GM18907 (cell line): ENCODE results near the gene GPR137C.
"Not testable (repeated sequence)": the region's sequence is repeated elsewhere in the genome, so short reads cannot be mapped to it uniquely, and the experiment has no call there.

Source experiments
- ATAC-seq: cut with Tn5 transposase; IDR thresholded peaks from one replicate; pipeline ENCODE4 v1.9.1; 2021; ENCODE audit warnings: mild to moderate bottlenecking, moderate library complexity; ENCODE audit not compliant: unreplicated experiment

The GPR137C gene

DNA sequence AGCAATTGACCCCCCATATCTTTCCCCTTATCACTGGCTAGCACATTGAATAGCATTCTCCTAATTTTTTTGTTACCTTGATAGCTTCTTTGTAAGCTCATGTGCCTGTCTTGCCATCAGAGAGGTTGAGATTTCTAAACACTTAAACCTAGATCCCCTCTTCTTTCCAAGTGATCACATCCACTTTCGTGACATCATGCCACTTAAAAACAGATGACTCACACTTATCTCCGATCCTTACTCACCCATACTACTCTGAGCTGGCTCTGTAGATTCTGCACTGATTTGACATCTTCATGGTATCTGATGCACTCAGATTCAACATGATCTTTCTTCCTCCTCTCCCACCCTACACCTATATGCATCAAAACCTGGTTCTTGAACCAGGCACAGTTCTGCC, 10.5 kb downstream of the GPR137C start:
- ATAC-seq, result no peak

DNA sequence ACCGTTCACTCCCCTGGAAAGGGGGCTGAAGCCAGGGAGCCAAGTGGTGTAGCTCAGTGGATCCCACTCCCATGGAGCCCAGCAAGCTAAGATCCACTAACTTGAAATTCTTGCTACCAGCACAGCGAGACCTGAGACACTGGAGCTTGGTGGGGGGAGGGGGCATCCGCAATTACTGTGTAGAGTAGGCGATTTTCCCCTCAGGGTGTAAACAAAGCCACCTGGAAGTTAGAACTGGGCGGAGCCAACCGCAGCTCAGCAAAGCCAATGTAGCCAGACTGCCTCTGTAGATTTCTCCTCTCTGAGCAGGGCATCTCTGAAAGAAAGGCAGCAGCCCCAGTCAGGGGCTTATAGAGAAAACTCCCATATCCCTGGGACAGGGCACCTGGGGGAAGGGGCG, 15.8 kb downstream of the GPR137C start:
- not testable (repeated sequence) for ATAC-seq

DNA sequence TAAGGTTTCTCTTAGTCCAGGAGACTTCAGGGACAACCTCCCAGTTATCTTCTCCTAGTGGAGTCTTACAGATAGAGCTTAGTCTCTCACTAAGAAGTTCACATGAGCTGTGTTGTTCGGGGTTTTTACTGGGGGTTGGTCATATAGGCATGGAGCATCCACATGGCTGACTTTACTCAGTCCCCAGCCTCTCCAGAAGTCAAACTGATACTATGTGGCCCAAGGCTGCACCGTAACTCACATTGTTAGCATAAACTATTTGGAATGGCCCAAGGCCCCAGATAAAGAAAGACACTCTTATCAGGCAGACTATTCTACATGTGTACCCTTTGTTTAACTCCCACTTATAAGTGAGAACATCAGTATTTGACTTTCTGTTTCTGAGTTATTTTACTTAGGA, 23.2 kb downstream of the GPR137C start:
- no peak for ATAC-seq

DNA sequence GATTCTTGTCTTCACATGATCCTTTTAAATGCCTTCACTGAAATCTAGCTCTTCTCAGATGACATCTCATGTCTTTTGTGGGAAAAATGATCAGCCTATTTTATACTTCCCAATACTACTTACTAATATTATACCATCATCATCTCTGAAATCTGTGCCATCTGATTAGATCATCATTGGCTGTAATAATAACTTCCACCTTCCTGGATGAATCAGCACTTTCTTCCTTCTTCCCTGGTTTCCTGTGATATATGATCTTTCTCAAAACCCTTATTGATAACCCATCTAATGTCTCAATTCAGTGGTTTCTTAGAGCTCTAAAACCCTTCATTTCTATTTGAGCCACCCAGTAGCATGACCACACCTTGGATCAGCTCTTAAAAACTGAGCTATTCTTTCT, 30.9 kb downstream of the GPR137C start:
- ATAC-seq, result no peak

DNA sequence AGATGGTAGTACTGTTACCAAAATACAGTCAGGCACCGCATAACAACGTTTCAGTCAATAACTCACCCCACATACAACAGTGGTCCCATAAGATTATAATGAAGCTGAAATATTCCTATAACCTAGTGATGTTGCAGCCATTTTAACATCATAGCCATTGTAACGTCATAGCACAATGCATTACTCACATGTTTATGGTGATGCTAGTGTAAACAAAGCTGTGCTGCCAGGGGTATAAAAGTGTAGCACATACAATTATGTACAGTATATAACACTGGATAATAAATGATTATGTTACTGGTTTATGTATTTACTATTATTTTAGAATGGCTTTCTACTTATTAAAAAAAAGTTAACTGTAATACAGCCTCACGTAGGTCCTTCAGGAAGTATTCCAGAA, 37.0 kb downstream of the GPR137C start:
- ATAC-seq, result no peak

DNA sequence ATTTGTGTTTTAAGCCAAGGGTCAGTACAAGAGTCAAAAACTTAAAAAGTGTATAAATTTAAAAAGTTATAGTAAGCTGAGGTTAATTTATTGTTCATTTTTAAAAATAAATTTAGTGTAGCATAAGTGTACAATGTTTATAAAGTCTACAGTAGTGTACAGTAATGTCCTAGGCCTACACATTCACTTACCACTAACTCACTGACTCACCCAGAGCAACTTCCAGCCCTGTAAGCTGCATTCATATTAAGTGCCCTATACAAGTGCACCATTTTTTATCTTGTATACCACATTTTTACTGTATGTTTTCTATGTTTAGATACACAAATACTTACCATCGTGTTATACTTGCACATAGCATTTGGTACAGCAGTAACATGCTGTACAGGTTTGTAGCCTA, 37.7 kb downstream of the GPR137C start:
- no peak for ATAC-seq

DNA sequence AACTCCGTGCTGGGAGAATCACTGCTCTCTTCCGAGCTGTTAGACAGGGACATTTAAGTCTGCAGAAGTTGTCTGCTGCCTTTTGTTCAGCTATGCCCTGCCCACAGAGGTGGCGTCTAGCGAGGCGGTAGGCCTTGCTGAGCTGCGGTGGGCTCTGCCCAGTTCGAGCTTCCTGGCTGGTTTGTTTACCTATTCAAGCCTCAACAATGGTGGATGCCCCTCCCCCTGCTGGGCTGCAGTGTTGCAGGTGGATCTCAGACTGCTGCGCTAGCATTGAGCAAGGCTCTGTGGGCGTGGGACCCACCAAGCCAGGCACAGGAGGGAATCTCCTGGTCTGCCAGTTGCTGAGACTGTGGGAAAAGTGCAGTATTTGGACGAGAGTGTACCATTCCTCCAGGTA, 43.7 kb downstream of the GPR137C start:
- no peak for ATAC-seq

DNA sequence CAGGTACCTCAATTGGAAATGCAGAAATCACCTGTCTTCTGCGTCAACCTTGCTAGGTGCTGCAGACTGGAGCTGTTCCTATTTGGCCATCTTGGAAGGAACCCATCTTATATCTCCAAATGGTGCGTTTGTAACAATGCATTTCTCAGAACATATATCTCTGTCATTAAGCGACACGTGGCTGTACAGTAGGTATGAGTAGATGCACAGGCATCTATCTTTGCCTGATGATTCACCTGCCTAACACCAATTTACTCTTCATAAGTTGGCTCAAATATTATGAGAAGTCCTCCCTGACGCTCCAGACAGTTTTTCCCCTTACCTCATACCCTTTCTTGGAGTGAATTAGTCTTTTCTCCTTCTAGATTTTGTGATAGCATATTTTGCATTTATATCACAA, 44.2 kb downstream of the GPR137C start:
- no peak for ATAC-seq

DNA sequence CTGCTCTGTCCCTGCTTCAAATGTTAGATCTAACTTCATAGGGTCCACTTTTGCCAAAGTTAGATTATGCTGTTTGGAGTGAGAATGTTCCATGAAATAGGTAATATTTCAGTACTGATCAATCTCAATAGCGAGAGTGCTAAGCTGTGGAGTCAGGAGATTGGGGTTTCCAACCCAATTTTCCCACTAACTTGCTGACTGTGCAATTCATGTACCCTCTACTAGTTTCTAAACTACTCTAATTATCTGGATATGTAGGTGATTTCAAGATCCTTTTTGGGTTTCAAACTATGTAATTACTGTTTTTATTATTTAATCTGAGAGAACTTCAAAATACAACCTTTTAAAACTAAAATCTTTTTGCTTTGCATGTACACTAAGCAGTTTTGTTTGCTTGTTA, 45.9 kb downstream of the GPR137C start:
- ATAC-seq, result no peak

DNA sequence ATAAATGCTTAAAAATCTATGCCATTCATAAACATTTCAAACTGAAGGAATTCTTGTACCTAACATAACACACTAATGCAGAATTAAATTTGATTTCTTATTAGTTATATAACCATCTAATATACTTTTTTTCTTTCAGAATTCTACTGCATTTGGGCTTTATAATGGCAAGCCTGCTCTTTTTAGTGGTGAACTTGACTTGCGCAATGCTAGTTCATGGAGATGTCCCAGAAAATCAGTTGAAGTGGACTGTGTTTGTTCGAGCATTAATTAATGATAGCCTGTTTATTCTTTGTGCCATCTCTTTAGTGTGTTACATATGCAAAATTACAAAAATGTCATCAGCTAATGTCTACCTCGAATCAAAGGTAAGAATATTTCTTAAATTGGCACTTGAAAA, 47.3 kb downstream of the GPR137C start:
- ATAC-seq, result no peak

DNA sequence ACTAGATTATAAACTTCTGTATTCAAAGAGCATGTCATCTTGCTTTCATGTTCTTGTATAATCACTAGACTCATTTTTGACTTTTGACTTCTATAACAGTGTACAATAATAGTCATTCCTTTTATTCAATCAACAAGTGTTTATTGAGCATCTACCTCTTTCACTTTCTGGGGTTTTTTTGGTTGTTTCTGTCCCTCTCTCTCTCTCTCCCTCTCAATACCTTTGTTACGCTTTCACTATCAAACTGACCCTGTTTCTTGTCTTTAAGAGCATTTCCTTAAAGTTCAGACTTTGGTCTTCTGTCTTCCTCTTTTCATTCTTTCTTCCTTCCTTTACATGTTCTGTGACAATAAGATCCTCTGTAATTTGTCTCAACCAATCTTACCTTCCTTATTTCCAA, 49.5 kb downstream of the GPR137C start:
- ATAC-seq, result no peak

DNA sequence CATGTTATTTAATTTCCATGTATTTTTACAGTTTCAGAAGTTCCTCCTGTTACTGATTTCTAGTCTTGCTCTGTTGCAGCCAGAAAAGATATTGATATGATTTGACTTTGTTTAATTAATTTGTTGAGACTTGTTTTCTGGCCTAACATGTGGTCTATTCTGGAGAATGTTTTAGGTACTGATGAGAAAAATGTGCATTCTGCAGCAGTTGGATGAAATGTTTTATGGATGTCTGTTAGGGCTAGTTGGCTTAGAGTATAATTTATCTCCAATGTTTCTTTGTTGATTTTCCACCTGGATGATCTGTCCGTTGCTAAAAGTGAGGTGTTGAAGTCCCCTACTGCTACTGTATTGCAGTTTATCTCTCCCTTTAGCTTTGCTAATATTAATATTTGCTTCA, 54.4 kb downstream of the GPR137C start:
- no peak for ATAC-seq

DNA sequence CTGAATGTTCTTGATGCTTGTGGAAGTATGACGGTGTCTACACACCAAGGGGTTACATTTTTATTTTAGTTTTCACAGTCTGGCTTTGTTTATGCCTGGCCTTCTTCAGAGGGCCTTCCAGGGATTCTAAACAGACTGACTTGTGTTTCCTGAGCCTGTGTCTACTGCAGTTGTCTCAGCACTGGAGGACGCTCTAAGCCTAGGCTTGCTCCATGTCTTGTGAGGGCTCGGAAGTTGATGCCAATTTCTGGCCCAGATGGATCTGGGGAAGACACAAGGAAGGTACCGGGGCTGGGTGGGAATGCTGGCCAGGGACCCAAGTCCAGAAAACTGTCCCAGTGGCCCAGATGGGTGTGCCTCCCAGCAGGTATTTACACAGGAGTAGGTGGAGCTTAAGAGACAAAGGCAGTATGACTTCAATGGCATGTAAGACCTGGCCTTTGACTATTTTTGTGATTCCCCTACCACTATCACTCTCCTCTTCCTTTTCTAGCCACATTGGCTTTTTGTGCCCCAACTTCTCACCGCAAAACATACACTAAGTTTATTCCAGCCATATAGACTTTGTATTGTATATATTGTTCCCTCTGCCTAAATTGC, 56.9 kb downstream of the GPR137C start:
- no peak for ATAC-seq

DNA sequence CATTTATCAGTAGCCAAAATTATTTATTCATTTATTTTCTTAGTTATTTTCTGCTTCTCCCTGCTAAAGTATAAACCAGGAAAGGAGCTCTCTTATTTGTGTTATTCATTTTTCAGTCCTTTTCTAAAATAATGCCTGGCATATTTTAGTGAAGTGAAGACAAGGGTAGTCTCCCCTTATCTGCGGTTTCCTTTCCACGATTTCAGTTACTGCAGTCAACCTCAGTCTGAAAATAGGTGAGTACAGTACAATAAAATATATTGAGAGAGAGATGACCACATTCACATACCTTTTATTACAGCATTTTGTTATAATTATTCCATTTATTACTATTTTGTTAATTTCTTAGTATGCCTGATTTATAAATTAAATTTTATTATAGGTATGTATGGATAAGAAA, 57.6 kb downstream of the GPR137C start:
- ATAC-seq, result no peak

DNA sequence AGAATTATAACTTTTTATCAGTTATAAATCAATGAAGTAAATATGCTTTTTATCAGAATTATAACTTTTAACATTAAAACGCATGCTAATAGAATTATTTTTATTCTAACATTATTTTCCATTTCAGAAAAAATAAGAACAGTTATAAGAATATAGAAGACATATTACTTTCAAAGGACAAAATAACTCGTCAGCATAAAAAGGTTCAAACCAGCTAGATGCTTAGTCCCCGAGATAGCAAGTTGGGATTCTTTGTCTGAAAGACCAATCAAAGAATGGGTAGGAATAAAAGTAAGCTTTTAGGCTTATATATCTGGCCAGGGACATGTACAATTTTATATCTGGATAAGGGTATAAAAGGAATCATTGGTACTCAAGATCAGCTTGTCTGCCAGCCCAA, 66.0 kb downstream of the GPR137C start:
- no peak for ATAC-seq

DNA sequence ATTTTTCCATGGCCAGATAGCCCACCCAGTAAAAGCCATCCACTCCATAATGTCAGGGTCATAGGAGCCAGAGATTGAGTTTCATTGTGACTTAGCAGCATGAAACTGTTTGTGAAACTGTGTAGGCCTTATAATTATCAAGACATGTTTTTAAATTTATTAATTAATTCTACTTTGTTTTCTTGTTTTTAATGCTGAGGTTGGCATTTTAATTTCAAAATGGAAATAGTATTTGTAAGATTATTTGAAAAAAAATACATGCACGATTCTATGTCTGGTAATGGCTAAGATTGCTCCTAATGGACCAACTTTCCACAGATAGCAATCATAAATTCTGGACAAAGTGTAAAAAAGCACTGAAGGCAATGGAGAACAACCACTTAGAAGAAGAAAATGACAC, 67.1 kb downstream of the GPR137C start:
- ATAC-seq, result no peak

DNA sequence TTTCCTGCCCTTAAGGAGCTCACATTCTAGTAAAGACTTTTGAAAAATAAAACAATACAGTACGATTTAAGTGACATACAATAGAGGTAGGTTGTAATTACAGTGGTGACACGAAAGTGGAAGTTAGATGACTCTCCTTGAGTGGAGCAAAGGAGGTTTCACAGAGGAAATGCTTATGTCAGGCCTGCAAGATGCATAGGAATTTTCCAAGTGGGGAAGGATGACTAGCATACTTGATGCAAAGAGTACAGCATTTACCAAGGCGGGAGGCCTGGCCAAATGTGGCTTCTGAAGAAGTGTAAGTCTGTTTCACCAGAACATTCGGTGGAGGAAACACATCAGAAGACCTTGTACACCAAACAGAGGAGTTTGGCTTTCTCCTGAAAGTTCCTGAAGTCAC, 87.5 kb downstream of the GPR137C start:
- no peak for ATAC-seq

DNA sequence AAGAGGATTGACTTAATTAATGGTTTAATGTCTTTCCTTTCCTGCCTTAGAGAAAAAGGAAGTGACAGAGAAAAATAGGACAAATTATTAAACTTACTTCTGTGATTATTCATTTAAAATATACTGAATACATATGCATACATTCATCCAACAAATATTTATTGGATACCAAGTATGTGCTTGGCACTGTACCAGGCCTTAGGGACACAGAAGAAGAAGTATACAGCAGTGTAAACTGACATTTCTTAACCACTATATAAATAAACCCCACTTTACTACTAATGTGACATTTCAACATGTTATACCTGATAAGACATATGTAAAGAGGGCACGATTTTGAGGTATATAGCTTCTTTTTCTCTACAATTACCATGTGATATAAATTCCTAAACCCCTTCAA, 89.1 kb downstream of the GPR137C start:
- no peak for ATAC-seq

DNA sequence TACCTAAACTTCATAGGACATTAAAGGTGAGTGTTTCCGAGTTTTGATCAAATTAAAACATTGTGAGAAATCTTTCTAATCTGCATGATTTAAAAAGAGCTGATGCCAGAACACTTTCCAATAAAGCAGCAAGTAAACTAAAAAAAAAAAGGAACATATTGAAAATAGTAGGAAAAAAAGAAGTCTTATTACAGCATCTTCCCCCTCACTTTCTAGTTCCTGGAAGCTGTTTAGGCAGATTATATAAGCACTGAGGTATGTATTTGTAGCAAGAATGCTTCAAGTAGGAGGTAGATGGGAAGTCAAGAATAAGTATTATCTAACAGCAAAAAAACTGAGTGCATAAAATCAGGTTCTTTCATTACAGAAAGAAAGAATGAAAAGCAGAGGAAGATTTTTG, 96.9 kb downstream of the GPR137C start:
- ATAC-seq, result no peak

DNA sequence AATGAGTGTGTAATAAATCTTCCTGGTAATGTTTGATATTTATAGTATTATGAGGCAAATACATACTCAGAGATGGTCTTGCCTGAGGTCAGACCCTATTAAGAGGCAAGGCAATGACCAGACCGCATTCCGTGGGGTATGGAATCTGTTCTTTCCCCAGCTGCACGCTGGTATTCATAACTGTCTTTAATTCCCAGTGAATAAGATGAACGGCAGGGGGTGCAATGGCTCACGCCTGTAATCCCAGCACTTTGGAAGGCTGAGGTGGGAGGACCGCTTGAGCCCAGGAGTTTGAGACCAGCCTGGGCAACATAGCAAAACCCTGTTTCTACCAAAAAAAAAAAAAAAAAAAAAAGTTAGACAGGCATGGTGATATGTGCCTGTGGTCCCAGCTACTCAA, 98.1 kb downstream of the GPR137C start:
- ATAC-seq, result no peak

DNA sequence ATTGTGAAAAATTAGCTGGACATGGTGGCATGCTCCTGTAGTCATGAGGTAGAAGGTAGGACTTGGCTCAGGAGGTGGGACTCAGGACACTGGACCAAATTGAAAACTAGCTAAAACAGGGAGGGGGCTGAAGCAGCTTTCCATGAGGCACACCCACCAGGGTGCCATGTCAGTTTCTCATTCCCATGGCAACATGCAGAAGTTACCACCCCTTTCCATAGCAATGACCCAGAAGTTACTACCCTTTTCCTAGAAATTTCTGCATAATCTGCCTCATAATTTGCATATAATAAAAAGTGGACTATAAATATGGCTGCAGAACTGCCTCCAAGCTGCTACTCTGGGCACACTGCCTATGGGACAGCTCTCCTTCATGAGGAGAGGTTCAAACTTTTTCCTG, 104.3 kb downstream of the GPR137C start:
- ATAC-seq, result no peak

DNA sequence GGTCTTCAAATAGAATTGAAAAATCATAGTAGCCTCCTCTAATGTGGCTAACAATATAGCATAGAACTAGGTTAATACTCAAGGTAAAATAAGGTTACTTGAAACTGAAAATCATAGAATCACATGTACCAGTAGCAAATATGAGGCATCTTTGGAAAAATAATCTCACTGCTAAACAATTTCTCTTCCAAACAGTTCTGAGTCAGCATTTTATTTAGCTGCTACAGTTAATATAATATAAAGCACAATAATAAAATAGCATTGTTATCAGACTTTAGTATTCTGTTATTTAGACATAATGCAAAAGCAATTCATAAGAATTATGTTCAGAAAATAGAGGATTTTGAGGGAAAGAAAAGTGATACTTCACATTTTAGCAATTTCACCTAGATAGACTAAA, 107.7 kb downstream of the GPR137C start:
- no peak for ATAC-seq

DNA sequence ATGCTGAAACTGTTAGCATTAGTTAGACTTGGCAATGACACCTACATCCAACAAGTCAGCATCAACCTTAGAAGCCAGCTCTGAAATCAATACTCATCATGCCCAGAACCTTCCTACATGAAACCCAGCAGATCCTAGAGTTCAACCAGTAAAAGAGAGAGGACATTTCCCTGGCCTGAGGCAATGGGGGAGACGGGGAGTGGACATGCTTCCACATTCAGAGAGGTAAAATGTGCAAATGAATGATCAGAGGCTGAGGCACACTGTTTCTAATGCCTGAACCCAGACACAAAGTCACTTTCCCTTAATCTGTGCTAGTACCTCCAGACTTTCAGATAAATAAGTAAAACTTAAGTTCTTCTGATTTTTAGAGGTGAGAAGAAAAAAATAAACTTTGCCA, 108.2 kb downstream of the GPR137C start:
- no peak for ATAC-seq

DNA sequence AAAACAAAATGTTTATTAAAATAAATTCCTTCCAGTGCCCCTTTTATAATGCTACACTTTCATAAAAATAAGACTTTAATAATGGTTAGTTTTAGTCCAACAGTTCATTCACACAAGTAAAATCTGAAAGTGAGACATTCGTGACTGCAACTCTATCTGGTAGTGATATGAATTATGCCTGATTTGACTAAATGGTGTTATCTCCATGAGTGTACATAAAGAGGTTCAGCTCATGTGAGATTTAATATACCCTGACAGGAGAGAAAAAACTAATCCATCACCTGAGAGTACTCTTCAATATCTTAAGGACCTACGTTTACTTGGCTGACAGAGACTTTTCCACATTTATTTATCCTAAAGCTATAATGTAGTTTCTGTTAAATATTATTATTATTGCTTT, 108.7 kb downstream of the GPR137C start:
- ATAC-seq, result no peak
